IPS-20b (cell line): ENCODE results near the gene MRPL45.
"Not testable (repeated sequence)": the region's sequence is repeated elsewhere in the genome, so short reads cannot be mapped to it uniquely, and the experiment has no call there.

Source experiments
- H3K27ac ChIP-seq: one replicate; pipeline ENCODE4 v1.5.1; 2013; ENCODE audit warnings: low read length
- H3K27me3 ChIP-seq: 2 replicates; pipeline ENCODE4 v1.6.1; 2013; ENCODE audit warnings: mild to moderate bottlenecking, low read length, inconsistent platforms; ENCODE audit not compliant: insufficient read depth
- H3K36me3 ChIP-seq: 2 replicates; pipeline ENCODE4 v1.6.1; 2013; ENCODE audit warnings: low read depth, mild to moderate bottlenecking, inconsistent platforms, low read length, moderate library complexity; ENCODE audit not compliant: insufficient read depth
- H3K4me1 ChIP-seq: 2 replicates; pipeline ENCODE4 v1.6.1; 2013; ENCODE audit warnings: mild to moderate bottlenecking, control low read depth, inconsistent platforms, low read length, moderate library complexity; ENCODE audit not compliant: insufficient read depth
- H3K4me3 ChIP-seq: 2 replicates; pipeline ENCODE4 v1.5.1; 2013; ENCODE audit warnings: mild to moderate bottlenecking, low read length, inconsistent platforms
- H3K9ac ChIP-seq: 2 replicates; pipeline ENCODE4 v1.6.1; 2013; ENCODE audit warnings: low read depth, mild to moderate bottlenecking, inconsistent platforms, low read length, moderate library complexity
- H3K9me3 ChIP-seq: 2 replicates; pipeline ENCODE4 v1.6.1; 2013; ENCODE audit warnings: mild to moderate bottlenecking, low read depth, low read length, inconsistent platforms; ENCODE audit not compliant: insufficient read depth

Gene MRPL45

GRCh38 chr17:38289760-38290159, 7.2 kb upstream of the MRPL45 start:
- not testable (repeated sequence) for H3K36me3 ChIP-seq, H3K9ac ChIP-seq, H3K9me3 ChIP-seq, H3K4me1 ChIP-seq, H3K27ac ChIP-seq, H3K4me3 ChIP-seq, H3K27me3 ChIP-seq

- not testable (repeated sequence) for H3K4me3 ChIP-seq, H3K4me1 ChIP-seq, H3K9me3 ChIP-seq, H3K9ac ChIP-seq, H3K27ac ChIP-seq, H3K27me3 ChIP-seq, H3K36me3 ChIP-seq
Measured at GRCh38 chr17:38295602-38296365, 1.2 kb upstream of the MRPL45 start.

GRCh38 chr17:38315497-38315896, 18.5 kb downstream of the MRPL45 start:
- Histone ChIP-seq H3K4me3 (no peak overlapping the region), H3K9ac (no peak overlapping the region), H3K27me3 (no peaks in the 10 kb centered on the region), H3K9me3 (no peaks in the 10 kb centered on the region), H3K27ac (no peak overlapping the region), H3K36me3 (peaks cover 39% of the 10 kb centered on the region), H3K4me1 (no peaks in the 10 kb centered on the region)

DNA sequence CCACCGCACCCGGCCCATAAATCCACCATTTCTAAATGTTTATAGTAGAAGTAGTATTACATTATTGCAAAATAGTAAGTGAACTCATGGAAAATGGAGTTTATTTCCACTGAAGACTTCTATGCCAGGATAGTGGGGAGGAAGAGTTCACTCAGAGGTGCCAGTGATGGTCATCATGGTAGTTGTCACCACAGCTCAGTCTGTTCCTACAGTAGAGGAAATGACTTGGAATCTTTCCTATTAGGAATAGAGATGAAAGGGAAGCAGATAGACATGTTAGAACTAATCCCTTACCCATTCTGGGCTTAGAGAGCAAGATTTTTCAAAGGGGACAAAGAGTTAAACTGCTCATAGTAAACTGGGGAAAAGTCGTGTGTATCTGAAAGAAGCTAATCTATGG, 20.1 kb downstream of the MRPL45 start:
- Histone ChIP-seq H3K4me3 (no peak overlapping the region), H3K27me3 (no peaks in the 10 kb centered on the region), H3K27ac (no peak overlapping the region), H3K4me1 (no peaks in the 10 kb centered on the region), H3K36me3 (peaks cover 43% of the 10 kb centered on the region), H3K9me3 (no peaks in the 10 kb centered on the region), H3K9ac (no peak overlapping the region)

DNA sequence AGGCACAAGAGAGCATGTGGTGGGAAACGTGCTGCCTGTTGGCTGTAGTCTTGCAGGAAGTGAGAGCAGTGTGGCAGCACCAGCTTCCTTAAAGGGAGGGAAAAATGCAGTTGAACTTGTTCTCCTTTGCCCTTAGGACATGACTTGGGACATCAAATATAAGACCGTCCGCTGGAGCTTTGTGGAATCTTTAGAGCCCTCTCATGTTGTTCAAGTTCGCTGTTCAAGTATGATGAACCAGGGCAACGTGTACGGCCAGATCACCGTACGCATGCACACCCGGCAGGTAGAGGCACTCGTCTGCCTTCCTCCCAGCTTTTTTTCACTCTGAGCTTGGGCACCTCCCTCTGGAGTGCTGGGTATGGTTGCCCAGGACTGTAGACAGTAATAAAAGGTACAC, 23.5 kb downstream of the MRPL45 start:
- Histone ChIP-seq H3K27me3 (no peaks in the 10 kb centered on the region), H3K27ac (no peak overlapping the region), H3K4me1 (peaks cover 9% of the 10 kb centered on the region; the same call in 1 of the 2 replicates), H3K9ac (no peak overlapping the region), H3K36me3 (peaks cover 54% of the 10 kb centered on the region), H3K9me3 (no peaks in the 10 kb centered on the region), H3K4me3 (no peak overlapping the region)

GRCh38 chr17:38322156-38322779, 25.3 kb downstream of the MRPL45 start:
- Histone ChIP-seq H3K4me3 (no peak overlapping the region), H3K27me3 (no peaks in the 10 kb centered on the region), H3K27ac (no peak overlapping the region), H3K9ac (no peak overlapping the region), H3K4me1 (peaks cover 13% of the 10 kb centered on the region; the same call in 1 of the 2 replicates), H3K9me3 (no peaks in the 10 kb centered on the region), H3K36me3 (peaks cover 43% of the 10 kb centered on the region)

DNA sequence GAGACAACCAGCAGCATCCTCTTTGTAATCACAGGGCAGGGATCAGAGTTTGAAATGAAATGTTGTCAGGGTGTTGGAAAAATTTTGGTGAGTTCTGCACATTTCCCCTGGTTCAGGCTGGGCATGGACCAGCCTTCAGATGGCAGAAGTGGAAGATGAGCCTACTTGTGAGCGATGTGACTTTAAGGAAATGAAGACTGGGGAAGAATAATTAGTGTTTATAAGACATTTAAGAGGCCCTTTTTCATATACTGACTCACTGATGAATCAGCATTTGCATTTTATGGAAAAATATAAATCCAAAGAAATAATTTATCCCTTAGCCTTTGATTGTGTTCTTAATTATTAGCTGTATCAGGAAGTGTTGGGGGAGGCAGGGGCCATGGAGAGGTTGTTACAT, 25.9 kb downstream of the MRPL45 start:
- Histone ChIP-seq H3K9ac (no peak overlapping the region), H3K4me1 (peaks cover 13% of the 10 kb centered on the region; the same call in 1 of the 2 replicates), H3K27me3 (no peaks in the 10 kb centered on the region), H3K4me3 (no peak overlapping the region), H3K36me3 (peaks cover 42% of the 10 kb centered on the region), H3K27ac (no peak overlapping the region), H3K9me3 (no peaks in the 10 kb centered on the region)

DNA sequence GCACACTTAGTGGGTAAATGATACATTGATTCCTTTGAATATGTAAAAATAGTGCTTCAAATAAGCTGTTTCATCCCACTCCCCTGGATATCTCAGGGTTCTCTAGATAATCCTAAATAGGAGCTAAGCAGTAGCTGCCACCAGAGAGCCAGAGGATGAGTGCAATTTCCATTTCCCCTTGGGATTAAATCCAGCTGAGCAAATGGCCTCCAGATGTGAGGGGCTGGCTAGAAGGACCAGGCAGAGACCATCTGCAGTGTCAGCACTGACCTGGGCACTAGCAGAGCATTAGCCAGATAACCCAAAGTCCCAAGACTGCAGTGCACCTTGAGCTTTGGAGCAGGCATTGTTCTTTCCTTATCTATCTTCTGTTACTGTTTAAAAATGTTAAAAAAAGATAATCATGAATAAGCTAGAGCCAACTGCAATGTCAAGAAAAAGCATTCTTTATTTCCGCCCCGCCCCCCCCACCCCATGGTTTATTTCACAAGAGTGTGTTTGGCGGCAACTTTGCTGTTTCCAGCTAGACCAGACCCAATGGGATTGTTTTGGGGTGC, 27.3 kb downstream of the MRPL45 start:
- Histone ChIP-seq H3K9ac (no peak overlapping the region), H3K36me3 (peaks cover 38% of the 10 kb centered on the region), H3K27me3 (no peaks in the 10 kb centered on the region), H3K9me3 (no peaks in the 10 kb centered on the region), H3K4me1 (peaks cover 13% of the 10 kb centered on the region; the same call in 1 of the 2 replicates), H3K27ac (no peak overlapping the region), H3K4me3 (no peak overlapping the region)

DNA sequence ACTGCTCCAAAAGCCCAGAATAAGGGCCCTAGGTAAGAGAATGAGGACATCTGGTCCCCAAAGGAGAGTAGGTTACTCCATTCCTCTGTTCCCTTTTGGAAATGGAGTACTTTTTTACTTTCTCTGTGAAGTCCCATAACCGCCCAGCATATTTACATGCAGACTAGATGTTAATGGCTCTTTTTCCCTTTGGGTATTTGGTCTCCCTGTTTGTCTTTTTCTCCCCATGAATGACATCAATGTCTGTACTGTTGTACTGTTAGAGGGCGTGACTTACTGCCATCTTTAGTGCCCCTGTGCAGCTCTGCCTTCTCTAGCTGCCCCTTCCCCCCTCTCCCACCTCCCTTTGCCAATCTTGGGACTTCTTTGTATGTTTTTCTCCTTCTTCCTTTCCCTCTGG, 27.8 kb downstream of the MRPL45 start:
- Histone ChIP-seq H3K27me3 (no peaks in the 10 kb centered on the region), H3K4me1 (peaks cover 13% of the 10 kb centered on the region; the same call in 1 of the 2 replicates), H3K9me3 (no peaks in the 10 kb centered on the region), H3K4me3 (no peak overlapping the region), H3K27ac (no peak overlapping the region), H3K36me3 (peaks cover 34% of the 10 kb centered on the region), H3K9ac (peak overlapping the region; percentile 66; the same call in 1 of the 2 replicates)

DNA sequence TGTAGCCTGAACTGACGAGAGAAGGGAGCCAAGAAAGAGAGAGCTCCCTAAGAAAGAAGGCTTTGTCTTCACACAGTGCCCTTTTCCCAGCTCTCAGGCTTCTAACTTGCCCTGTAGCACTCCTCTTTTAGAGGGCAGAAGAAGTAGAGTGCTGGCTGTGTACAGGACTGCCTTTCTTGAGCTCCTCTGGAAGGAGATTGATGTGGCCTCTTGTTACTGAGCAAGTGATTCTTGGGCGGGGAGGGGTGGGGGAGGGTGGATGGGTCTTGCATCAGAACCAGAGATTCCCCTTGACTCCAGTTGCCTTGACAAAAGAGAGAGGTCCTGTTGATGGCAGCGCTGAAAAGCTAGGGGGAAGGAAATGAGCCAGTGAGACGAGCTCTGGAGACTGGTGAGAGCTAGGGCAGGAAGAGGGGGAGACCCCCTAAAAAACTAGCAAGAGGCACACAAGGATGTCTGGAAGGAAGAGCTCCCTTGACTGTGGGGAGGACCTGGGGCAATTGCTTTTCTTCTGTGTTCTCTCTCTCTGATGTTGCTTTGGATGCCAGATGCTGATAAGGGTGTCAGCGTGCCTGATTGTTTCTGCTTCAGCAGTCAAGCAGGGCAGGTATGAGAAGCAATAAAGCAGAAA, 28.4 kb downstream of the MRPL45 start:
- Histone ChIP-seq H3K9ac (peak overlapping the region; percentile 66; the same call in 1 of the 2 replicates), H3K27ac (peak overlapping the region; percentile 28), H3K4me1 (peaks cover 13% of the 10 kb centered on the region; the same call in 1 of the 2 replicates), H3K27me3 (no peaks in the 10 kb centered on the region), H3K4me3 (no peak overlapping the region), H3K36me3 (peaks cover 29% of the 10 kb centered on the region), H3K9me3 (no peaks in the 10 kb centered on the region)

- Histone ChIP-seq H3K27me3 (no peaks in the 10 kb centered on the region), H3K4me1 (peaks cover 13% of the 10 kb centered on the region; the same call in 1 of the 2 replicates), H3K9me3 (no peaks in the 10 kb centered on the region), H3K9ac (no peak overlapping the region), H3K36me3 (peaks cover 19% of the 10 kb centered on the region), H3K4me3 (no peak overlapping the region), H3K27ac (no peak overlapping the region)
Measured at GRCh38 chr17:38326996-38327792, 30.2 kb downstream of the MRPL45 start.
